Stimulated activated CD4-positive, alpha-beta T cell treated with anti-CD3 and anti-CD28 coated beads, Interleukin-4, amount 100 ng/mL, for 24 hours (primary cell): ENCODE measurements around the gene STRA6.

Experiments used
- DNase-seq: peaks from one replicate; pipeline ENCODE4 v3.0.0-alpha.2; 2020

STRA6 gene

GRCh38 chr15:74159773-74160172, 42.8 kb downstream of the STRA6 start:
- no peak for DNase-seq

GRCh38 chr15:74158855-74159650, 43.5 kb downstream of the STRA6 start:
- no peak for DNase-seq

GRCh38 chr15:74157868-74158827, 44.4 kb downstream of the STRA6 start:
- DNase-seq: no peak

- DNase-seq: no peak
Measured at GRCh38 chr15:74156678-74157411, 45.7 kb downstream of the STRA6 start.

- DNase-seq: no peak
Measured at GRCh38 chr15:74155766-74156417, 46.7 kb downstream of the STRA6 start.

GRCh38 chr15:74147051-74147450, 55.5 kb downstream of the STRA6 start:
- DNase-seq: no peak

- DNase-seq: no peak
Measured at GRCh38 chr15:74146277-74146800, 56.2 kb downstream of the STRA6 start.

- DNase-seq: no peak
Measured at GRCh38 chr15:74144153-74144775, 58.3 kb downstream of the STRA6 start.

- DNase-seq: no peak
Measured at GRCh38 chr15:74141591-74141990, 61.0 kb downstream of the STRA6 start.

GRCh38 chr15:74138642-74139041, 63.9 kb downstream of the STRA6 start:
- DNase-seq: no peak

- no peak for DNase-seq
Measured at GRCh38 chr15:74137537-74137894, 65.1 kb downstream of the STRA6 start.

GRCh38 chr15:74136814-74137536, 65.6 kb downstream of the STRA6 start:
- no peak for DNase-seq

- DNase-seq: no peak
Measured at GRCh38 chr15:74136540-74136813, 66.1 kb downstream of the STRA6 start.

GRCh38 chr15:74135041-74135565, 67.5 kb downstream of the STRA6 start:
- DNase-seq: no peak

GRCh38 chr15:74134387-74135027, 68.1 kb downstream of the STRA6 start:
- DNase-seq: no peak

- DNase-seq: no peak
Measured at GRCh38 chr15:74133694-74134386, 68.7 kb downstream of the STRA6 start.

GRCh38 chr15:74132681-74133651, 69.6 kb downstream of the STRA6 start:
- DNase-seq: no peak

- no peak for DNase-seq
Measured at GRCh38 chr15:74131628-74132413, 70.8 kb downstream of the STRA6 start.
